LoVo (cell line): ENCODE results near the gene S100A7A.
"Not testable (repeated sequence)": the region's sequence is repeated elsewhere in the genome, so short reads cannot be mapped to it uniquely, and the experiment has no call there.

Experiments
- DNase-seq: peaks from one replicate; pipeline ENCODE4 v3.0.0-alpha.2; 2016; ENCODE audit warnings: low spot score

Gene S100A7A

DNA sequence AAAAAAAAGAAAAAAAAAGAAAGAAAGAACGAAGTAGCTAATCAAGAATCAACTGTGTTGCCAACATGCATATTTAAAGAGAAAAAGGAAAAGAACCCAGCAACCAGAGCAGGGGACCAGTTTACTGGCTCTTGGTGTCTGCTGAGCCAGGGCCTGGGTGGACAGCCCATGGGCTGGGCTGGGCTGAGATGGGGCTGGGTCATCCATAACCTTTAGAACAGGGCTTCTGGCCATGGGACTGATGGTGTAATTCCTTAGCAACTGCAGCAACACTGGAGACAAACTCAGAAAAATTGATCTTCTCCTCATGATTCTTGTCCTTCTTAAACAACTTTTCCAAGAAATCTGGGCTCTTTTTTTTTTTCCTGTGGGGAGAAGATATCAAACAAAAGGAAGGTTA is 10.5 kb downstream of the S100A7A start:
- no peak for DNase-seq

DNA sequence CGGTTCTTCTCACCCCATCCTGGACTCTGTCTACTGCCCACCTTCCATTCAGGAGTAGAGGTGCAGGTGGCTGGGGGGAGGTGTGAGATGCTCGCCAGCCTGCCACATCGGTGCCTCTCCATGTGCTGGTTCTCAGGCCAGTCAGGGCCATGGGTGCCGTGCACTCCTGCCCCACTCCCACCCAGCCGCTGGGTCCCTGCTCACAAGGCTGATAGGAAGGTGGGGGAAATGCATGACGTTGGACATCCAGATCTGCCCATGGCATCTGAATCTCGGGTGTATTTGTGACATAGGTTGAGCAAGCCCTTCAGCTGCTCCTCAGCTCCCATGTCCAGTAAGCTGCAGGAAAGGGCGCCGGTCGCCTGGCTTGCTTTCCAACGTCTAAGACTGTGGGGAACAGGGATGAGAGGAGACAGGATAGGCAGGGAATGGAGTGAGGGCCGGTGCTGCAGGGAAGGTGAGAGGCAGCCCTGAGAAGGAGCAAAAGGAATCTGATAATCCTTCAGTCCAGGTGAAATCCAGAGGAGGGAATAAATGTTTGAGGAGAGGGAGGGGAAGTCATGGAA is 11.8 kb downstream of the S100A7A start:
- DNase-seq: no peak

- no peak for DNase-seq
Observed at GRCh38 chr1:153428791-153429190, 12.5 kb downstream of the S100A7A start.

DNA sequence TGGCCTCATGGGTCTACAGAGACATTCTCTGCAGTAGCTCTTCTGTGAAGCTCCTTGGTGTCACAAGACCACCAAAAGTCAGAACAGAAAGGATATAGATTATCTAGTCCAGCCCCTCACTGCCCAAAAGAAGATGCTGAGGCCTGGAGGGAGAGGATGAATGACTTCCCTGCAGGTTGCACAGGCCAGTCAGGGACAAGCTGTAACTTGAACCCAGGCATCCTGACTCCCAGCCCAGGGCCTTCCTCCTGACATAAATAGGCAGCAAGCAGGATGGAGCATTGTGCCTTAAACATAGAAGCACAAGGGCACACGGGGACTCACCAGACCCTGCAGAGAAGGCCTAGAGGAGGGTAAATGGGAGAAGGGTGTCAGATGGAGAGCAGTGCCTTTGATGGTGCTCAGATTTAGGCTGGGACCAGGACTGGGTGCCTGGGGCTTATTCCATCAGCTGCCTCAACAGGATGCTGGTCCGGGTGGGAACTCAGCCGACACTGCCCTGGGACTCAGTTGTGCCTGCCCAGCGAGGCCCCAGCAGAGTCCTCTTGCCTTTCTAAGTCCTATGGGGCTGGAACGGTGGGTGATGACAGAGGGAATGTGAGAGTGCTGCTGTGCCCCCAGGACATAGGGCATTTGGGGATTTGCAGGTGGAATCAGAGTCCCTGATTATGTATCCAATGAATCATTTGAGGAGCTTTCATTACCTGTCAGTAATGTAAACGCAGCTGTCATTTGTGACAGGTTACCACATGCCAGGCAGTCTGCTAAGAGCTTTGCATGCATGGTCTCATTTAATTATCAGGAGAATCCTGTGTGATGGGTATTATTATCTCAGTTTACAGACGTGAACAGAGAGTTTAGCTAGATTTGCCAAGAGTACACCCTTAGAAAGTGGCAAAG is 13.2 kb downstream of the S100A7A start:
- no peak for DNase-seq

GRCh38 chr1:153430166-153430553 is 13.8 kb downstream of the S100A7A start:
- no peak for DNase-seq

GRCh38 chr1:153430561-153430960 is 14.2 kb downstream of the S100A7A start:
- DNase-seq: no peak

GRCh38 chr1:153431002-153431401 is 14.7 kb downstream of the S100A7A start:
- DNase-seq: no peak

DNA sequence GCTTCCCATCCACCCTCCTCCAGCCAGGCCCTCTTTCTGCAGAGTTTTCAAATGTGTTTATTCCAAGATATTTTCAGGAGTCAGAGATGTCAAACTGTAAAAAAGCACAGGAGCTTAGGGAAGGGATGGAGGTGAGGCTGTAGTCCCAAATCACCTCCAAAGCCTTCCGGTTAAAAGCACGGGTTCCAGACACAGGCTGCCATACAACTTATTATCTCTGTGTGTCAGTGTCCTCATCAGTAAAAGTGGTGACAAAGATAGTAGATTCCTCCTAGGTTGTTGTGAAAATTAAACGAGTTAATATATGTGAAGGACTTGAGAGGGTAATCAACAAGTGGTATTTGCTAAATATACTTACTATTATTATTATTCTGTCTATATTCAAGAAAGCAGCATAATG is 15.1 kb downstream of the S100A7A start:
- DNase-seq: no peak

DNA sequence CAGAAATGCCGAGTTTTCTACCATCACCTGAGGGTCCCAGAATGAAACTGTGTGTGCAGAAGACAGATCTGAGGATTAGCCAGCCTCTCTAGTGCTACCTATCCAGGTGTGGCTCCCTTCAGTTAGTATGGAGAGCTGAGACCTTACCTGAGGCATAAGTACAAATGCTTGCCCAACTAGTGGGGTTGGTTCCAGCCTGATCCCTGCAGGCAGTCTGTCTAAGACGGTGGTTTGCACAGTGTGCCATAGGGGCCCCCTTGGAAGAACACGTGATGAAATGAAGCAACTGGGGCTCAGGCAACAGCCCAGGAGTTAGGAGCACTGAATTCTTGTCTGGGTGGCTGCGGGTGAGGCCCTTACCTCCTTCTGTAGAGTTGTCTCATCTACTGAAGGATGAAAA is 15.6 kb downstream of the S100A7A start:
- DNase-seq: no peak

- no peak for DNase-seq
Observed at GRCh38 chr1:153432874-153433681, 16.8 kb downstream of the S100A7A start.

DNA sequence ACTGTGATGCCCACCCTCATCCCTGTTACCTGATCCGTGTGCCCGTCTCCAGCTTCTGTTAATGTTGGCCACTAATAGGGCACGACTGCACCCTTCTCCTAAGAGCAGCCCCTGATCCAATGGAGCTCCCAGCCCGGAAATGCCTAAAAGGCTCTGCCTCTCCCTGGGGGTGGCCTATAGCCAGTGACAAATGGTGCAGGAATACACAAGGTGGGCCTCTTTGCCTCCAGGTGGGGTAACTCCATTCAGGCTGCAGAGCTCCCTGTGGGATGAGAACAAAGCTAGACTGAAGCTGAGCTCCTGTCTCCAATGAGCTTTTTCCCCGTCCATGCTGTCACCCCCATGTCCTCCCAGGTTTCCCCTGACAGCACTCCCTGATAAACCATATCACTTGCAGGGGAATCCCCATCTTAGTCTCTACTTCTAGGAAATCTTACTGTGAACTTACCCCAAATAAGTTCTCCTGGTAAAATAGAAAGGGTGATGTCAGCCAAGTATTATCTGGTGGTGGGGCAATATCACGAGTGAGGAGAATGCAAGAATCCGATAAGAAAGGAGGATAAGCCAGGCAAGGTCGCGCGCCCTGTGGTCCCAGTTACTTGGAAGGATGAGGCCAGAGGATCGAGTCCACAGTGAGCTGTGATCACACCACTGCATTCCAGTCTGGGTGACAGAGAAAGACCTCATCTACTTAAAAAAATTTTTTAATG is 18.6 kb downstream of the S100A7A start:
- no peak for DNase-seq

GRCh38 chr1:153437236-153437635 is 20.9 kb downstream of the S100A7A start:
- no peak for DNase-seq

DNA sequence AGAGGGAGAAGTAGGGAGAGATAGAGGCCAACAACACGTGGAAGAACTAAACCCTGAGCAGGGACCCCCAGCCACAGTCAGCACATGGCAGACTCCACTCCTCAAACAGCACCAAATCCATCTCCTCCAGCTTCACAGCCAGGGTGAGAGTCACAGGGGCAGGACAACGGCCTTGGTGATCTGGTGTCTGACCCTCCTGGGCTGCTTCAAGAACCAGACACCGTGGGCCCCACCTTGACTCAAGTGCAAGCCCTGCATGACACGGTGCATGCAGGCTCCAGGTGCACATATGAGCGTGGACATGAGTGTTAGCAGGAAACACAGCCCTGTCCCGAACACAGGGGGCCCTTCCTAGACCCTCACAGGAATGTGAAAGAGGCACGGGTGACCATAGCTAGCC is 22.3 kb downstream of the S100A7A start:
- no peak for DNase-seq

GRCh38 chr1:153439273-153439672 is 23.0 kb downstream of the S100A7A start:
- no peak for DNase-seq

DNA sequence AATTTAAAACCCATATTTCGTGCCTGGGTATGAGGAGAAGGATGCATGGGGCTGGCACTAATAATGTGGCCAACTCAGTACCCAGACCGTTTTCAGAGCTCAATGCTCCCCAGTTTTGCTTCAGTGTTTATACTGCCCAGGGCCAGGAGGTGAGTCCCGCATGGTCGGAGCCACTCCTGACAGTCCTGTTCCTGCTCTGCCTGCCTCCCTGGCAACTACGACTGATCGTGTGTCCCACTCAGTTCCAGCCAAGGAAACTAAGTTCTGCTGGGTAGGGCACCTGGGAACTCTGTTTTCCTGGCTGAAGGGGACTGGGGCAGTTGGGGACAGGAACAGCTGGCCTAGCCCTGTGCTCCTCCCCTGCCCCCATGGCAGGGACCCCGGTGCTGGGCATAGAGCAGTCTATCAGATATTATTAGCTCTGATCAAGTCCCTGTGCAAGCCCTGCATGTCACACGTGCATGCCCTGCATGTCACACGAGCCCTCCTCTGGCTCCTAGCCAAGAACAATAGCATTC is 25.0 kb downstream of the S100A7A start:
- no peak for DNase-seq

DNA sequence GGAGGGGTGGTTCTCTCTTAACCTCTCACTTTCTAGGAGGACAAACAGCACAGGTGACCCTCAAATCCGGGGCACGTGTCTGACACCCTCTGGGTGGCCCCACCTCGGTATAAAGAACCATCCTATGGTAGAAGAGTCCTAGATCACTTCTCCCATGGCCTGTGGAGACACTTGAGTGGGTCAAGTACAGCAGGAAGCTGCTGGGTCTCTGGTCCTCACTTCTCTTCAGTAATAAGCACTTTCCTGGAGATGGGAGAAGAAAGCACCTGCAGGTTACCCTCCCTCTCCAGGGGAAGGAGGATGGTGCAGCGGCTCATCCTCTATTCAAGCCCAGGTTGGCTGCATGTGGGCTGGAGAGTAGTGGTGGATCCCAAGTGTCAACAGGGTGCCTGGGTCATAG is 27.2 kb downstream of the S100A7A start:
- no peak for DNase-seq

DNA sequence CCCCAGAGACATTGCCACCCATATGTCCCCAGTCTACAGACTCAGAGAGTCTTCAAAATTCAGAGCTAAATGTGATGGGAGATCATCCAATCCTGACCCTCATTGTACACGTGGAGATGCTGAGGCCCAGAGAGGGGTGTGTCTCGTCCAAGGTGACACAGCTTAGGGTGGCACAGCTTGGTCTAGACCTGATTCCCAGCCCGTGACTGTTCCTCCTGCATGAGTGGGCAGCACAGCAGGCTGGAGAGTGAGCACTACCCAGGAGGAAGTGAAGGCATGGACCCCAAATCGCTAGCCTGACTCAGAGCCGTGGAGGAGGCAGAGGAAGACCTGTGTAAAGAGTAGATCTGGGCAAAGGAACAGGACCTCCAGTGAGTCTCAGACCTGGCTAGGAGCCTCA is 27.8 kb downstream of the S100A7A start:
- DNase-seq: no peak

DNA sequence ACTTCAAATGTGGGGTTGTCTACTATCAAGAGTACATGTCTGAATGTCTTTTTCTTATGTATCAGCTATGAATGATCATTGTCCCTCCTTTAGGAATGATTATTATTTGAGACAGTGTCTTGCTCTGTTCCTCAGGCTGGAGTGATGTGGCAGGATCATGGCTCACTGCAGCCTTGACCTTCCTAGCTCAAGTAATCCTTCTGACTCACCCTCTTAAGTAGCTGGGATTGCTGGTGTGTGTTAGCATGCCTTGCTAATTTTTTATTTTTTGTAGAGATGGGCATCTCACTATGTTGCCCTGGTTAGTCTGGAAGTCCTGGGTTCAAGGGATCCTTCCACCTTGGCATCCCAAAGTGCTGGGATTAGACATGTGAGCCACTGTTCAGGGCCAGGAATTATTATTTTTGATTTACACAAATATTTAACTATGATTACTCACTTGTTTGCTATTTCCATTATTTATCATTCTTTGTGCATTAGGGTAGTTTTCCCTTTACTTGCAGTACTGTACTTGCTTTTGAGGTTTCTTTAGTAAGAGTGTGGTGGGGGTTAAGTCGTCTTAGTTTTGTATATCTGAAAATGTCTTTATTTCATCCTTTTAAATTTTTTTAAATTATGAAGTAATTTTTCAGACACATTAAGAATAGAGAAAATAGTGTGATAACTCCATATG is 31.3 kb downstream of the S100A7A start:
- DNase-seq: no peak

GRCh38 chr1:153448851-153449250 is 32.5 kb downstream of the S100A7A start:
- not testable (repeated sequence) for DNase-seq

DNA sequence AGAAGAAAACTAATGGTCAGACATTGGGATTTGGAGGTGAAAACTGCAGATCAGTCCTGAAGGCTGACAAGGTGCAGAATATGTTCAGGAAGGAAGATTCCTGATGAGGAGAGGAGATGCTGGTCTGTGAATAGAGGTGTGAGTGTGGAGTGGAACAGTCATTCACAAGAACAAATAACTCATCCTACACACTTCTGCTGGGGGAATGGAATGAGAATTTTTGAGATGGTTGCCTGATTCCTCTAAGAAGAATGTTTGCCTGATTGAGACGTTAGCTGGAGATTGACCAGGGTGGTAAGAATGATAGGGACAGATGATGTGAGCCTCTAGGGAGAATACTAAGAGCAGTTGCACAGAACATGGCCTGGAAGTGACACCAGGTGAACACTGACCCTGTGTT is 40.1 kb downstream of the S100A7A start:
- no peak for DNase-seq

DNA sequence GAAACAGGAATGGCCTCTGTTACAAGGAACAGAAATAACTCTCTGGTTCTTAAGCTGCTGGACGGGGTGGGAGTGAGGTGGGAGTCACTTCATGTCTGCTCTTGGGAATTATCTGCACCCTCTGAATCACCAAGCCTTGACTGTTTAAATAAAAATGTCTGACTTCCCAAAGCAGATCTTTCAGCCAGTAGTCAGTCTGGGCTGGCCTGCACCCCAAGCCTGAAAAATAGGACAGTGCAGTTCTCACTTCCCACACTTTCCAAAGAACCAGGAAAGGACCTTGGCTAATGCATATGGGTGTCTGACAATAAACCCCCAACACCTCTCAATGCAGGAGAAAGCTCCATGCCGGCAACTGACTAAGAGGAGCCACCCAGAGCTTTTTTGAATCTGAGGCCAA is 43.3 kb downstream of the S100A7A start:
- no peak for DNase-seq

DNA sequence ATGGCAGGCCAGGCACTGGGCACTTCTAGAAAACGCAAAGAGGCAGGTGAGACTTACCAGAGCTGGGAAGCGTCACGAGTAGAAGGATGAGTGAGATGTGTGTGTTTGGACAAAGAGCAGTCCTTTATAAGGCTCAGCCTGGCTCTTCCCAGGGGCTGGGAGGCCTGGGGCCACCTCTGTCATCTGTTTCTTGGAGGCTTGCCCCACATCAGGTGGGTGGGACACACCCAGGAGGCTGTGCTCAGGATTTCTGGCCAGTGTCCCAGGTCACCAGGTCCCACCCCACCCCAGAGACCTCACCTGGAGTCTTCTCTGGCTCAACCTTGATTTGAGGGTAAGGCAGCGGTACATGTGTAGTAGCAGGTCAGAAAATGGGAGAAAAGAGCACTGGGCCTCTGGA is 44.2 kb downstream of the S100A7A start, which contains the start of gene S100A7:
S100A7 (minus strand) TSS at position 101 of the 400 bp plus-strand sequence. CDS start 1,638 bp downstream, outside the sequence.
- no peak for DNase-seq
